ENCODE data around the gene SNX30. TPM values are rescaled to one million over a fixed set of nuclear protein-coding genes. Genes with fewer than 3 reads are reported as not detected.

Gene SNX30
- total RNA-seq, 4 donors from 2014 or later, result 4.8 to 10.2 (median 9.3) TPM

DNA sequence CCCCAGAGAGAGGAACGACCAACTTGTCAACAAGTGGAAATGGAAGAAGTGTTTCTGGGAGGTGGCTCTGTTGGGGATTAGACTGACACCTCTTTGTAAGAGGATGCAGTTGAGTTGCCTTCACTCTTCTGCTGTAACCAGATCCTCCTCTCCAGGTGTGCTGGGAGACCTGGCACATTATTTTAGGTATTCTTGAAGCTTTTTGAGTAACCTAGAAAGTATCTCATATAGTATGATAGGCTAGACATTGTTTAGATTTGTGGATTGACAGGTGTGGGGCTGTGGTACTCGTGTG is 21.6 kb downstream of the SNX30 start:
- intact Hi-C loops (cut with DNase I), result no loop called here
- no peak overlapping the region for H3K4me3 ChIP-seq
- no peaks in the 10 kb centered on the region for H3K9me3 ChIP-seq
- no peaks in the 10 kb centered on the region for H3K27me3 ChIP-seq
- H3K36me3 ChIP-seq, result peaks cover 0 to 6% (median 0%) of the 10 kb centered on the region in 3 donors
- DNase-seq, result no peak
- H3K4me1 ChIP-seq, result peaks cover 0 to 7% (median 3%) of the 10 kb centered on the region in 3 donors
- no peak overlapping the region for H3K27ac ChIP-seq
- no peak for TF ChIP-seq POLR2A (IDR thresholded peaks at IDR 0.05)
- TF ChIP-seq, protein P1, sequence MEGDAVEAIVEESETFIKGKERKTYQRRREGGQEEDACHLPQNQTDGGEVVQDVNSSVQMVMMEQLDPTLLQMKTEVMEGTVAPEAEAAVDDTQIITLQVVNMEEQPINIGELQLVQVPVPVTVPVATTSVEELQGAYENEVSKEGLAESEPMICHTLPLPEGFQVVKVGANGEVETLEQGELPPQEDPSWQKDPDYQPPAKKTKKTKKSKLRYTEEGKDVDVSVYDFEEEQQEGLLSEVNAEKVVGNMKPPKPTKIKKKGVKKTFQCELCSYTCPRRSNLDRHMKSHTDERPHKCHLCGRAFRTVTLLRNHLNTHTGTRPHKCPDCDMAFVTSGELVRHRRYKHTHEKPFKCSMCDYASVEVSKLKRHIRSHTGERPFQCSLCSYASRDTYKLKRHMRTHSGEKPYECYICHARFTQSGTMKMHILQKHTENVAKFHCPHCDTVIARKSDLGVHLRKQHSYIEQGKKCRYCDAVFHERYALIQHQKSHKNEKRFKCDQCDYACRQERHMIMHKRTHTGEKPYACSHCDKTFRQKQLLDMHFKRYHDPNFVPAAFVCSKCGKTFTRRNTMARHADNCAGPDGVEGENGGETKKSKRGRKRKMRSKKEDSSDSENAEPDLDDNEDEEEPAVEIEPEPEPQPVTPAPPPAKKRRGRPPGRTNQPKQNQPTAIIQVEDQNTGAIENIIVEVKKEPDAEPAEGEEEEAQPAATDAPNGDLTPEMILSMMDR (IDR thresholded peaks at IDR 0.05), result no peak
- WGBS, 2 donors, result 59 to 73% methylated on average over 1 to 2 of the region's 2 CpGs

DNA sequence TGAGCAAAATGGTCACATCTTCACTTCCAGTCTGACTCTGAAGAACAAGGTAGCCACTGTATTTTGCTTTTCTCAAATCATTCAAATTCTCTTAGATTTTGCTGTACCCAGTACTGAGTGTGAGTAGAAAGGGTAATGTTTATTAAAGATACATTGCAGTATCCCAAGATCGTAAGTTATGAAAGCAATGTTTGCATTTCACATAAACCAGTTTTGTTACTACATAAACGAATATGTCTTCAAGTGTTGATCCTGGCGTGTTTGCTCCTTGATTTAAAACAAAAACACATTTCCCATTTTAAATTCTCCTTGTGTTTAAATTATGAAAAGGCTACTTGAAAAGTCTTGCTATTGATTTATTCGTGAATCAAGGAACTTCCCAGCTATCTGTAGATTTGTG is 22.0 kb downstream of the SNX30 start:
- Histone ChIP-seq H3K9me3 (no peaks in the 10 kb centered on the region), H3K36me3 (peaks cover 0 to 6% (median 0%) of the 10 kb centered on the region in 3 donors), H3K4me1 (peaks cover 0 to 7% (median 3%) of the 10 kb centered on the region in 3 donors), H3K27ac (no peak overlapping the region), H3K4me3 (no peak overlapping the region), H3K27me3 (no peaks in the 10 kb centered on the region)
- no peak for TF ChIP-seq POLR2A (IDR thresholded peaks at IDR 0.05)
- TF ChIP-seq, protein P1 (IDR thresholded peaks at IDR 0.05), result no peak
- WGBS, 2 donors, result 71 to 78% methylated on average over 4 of the region's 4 CpGs
- DNase-seq, result no peak
- intact Hi-C loops (cut with DNase I), result no loop called here

GRCh38 chr9:112774006-112774996 is 23.7 kb downstream of the SNX30 start:
- no peaks in the 10 kb centered on the region for H3K9me3 ChIP-seq
- DNase-seq, result no peak
- H3K4me1 ChIP-seq, result peaks cover 0 to 7% (median 3%) of the 10 kb centered on the region in 3 donors
- no peak overlapping the region for H3K4me3 ChIP-seq
- intact Hi-C loops (cut with DNase I), result no loop called here
- 65 to 81% methylated on average over 9 of the region's 9 CpGs for WGBS, 2 donors
- H3K27me3 ChIP-seq, result no peaks in the 10 kb centered on the region
- peaks cover 0 to 6% (median 0%) of the 10 kb centered on the region in 3 donors for H3K36me3 ChIP-seq
- TF ChIP-seq, protein P1 (IDR thresholded peaks at IDR 0.05), result no peak
- TF ChIP-seq POLR2A (IDR thresholded peaks at IDR 0.05), result no peak
- no peak overlapping the region for H3K27ac ChIP-seq

DNA sequence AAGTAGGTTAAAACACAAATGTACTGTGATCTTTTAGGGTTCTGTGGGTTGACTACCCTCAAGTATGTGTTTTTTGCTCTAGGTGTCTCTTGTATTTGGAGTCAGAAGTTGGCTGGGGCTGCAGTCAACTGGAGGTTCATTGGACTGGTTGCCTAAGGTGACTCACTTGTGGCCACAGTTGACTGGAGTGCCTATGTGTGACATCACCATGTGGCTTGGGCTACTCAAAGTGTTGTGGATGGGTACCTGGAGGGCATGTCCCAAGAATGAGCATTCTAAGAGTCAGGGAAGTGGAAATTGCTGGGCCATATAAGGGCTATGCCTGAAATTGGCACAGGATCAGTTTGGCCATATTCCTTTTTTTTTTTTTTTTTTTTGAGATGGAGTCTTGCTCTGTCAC is 27.4 kb downstream of the SNX30 start:
- no peak for DNase-seq
- Histone ChIP-seq H3K27me3 (no peaks in the 10 kb centered on the region), H3K36me3 (peaks cover 0 to 6% (median 0%) of the 10 kb centered on the region in 3 donors), H3K9me3 (no peaks in the 10 kb centered on the region), H3K4me3 (no peak overlapping the region), H3K4me1 (peaks cover 0 to 7% (median 3%) of the 10 kb centered on the region in 3 donors), H3K27ac (no peak overlapping the region)
- no peak for TF ChIP-seq POLR2A (IDR thresholded peaks at IDR 0.05)
- TF ChIP-seq, protein P1 (IDR thresholded peaks at IDR 0.05), result no peak
- intact Hi-C loops (cut with DNase I), result no loop called here

DNA sequence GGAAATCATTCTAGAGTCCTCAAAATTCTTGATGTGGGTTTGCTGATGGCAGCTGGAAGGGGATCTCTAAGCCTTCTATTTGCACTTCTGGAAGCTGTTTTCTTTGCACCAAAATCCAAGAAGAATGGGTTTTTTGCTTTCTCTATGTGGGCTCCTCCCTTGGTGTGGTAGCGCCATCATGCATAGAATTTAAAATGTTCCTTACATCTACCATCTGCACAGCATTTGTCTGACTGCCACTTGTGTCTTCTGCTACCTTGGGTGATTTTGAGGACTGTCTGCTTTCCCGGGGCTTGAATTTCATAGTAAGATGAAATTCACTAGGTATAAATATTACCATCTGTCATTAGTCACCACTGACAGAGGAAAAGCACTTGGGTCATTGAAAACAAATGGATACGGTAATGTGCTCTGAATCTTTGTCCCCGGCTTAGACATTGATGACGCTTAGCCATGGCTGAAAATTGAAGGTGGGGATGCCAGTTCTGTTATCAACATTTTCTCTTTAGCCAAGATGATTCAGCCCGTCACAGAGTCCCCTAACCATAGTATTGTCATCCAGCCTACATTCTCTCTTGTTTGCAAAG is 30.0 kb downstream of the SNX30 start:
- 75 to 83% methylated on average over 6 of the region's 6 CpGs for WGBS, 2 donors
- intact Hi-C loops (cut with DNase I), result no loop called here
- Histone ChIP-seq H3K36me3 (peaks cover 0 to 6% (median 0%) of the 10 kb centered on the region in 3 donors), H3K27me3 (no peaks in the 10 kb centered on the region), H3K4me3 (no peak overlapping the region), H3K4me1 (peaks cover 0 to 10% (median 0%) of the 10 kb centered on the region in 3 donors), H3K27ac (no peak overlapping the region), H3K9me3 (no peaks in the 10 kb centered on the region)
- TF ChIP-seq, protein P1 (IDR thresholded peaks at IDR 0.05), result no peak
- no peak for TF ChIP-seq POLR2A (IDR thresholded peaks at IDR 0.05)
- no peak for DNase-seq

Measured in esophagus squamous epithelium (tissue), 5 donors.